Tibial nerve (tissue), 4 donors: ENCODE results near the gene GPR82. TPM values are rescaled to one million over a fixed set of nuclear protein-coding genes. Genes with fewer than 3 reads are reported as not detected.

Experiments
- DNase-seq, 2 donors: peaks; one replicate each; pipeline ENCODE4 v3.0.0-alpha.2; 2019; ENCODE audit warnings: low spot score in 2 of 2
- H3K27ac ChIP-seq, 4 donors: fragments of 200-600 bp; sonication (generic) in 3 of 4; one replicate each; pipeline ENCODE4 v1.5.1; 2017 to 2019; ENCODE audit warnings: mild to moderate bottlenecking in 1 of 4
- H3K27me3 ChIP-seq, 2 donors: fragments of 200-600 bp; sonication (generic) in 1 of 2; one replicate each; pipeline versions ENCODE4 v1.5.1 to v1.6.0; 2017 to 2019
- H3K36me3 ChIP-seq, 3 donors: fragments of 200-600 bp; sonication (generic); one replicate each; pipeline ENCODE4 v1.5.1; 2018 to 2019
- H3K4me1 ChIP-seq, 4 donors: fragments of 200-600 bp; sonication (generic) in 3 of 4; one replicate each; pipeline ENCODE4 v1.5.1; 2017 to 2019
- H3K4me3 ChIP-seq, 4 donors: fragments of 200-600 bp; sonication (generic) in 3 of 4; one replicate each; pipeline ENCODE4 v1.5.1; 2017 to 2019; ENCODE audit warnings: mild to moderate bottlenecking in 1 of 4, moderate library complexity in 1 of 4
- H3K9me3 ChIP-seq, 4 donors: fragments of 200-600 bp; sonication (generic) in 3 of 4; one replicate each; pipeline ENCODE4 v1.5.1; 2017 to 2019
- EP300 ChIP-seq, 2 donors: sonication (generic); formaldehyde crosslinking; IDR thresholded peaks; one replicate each; pipeline ENCODE4 v1.6.1; 2017; ENCODE audit warnings: antibody characterized with exemption in 2 of 2, mild to moderate bottlenecking in 1 of 2
- POLR2A ChIP-seq, 2 donors: fragments of 450-650 bp; IDR thresholded peaks; one replicate each; pipeline ENCODE4 v1.6.1; 2017; ENCODE audit warnings: antibody characterized with exemption in 2 of 2, mild to moderate bottlenecking in 2 of 2, moderate library complexity in 2 of 2
- WGBS, 2 donors: methylation state at CpG; one replicate each; pipeline ENCODE4 v1.1.5; 2018; 5-methylcytosine and 5-hydroxymethylcytosine counted together
- total RNA-seq, 4 donors: library from RNA; depleted of rRNA; stranded (reverse); fragments of >200 nt; gene quantifications; one replicate each; pipeline ENCODE4 v1.1.0, GENCODE V29; 2016
- TF ChIP-seq, protein P1 (sequence below), 5 experiments: fragments of 200-600 bp in 3 of 5; fragments of 450-650 bp in 2 of 5; sonication (generic) in 3 of 5; IDR thresholded peaks; one replicate each; pipeline ENCODE4 v1.5.1; 2016 to 2019; ENCODE audit warnings: antibody characterized with exemption in 5 of 5, mild to moderate bottlenecking in 3 of 5, moderate library complexity in 2 of 5

The GPR82 gene
- total RNA-seq, 4 donors from 2014 or later: 0.22 to 0.63 (median 0.44) TPM

DNA sequence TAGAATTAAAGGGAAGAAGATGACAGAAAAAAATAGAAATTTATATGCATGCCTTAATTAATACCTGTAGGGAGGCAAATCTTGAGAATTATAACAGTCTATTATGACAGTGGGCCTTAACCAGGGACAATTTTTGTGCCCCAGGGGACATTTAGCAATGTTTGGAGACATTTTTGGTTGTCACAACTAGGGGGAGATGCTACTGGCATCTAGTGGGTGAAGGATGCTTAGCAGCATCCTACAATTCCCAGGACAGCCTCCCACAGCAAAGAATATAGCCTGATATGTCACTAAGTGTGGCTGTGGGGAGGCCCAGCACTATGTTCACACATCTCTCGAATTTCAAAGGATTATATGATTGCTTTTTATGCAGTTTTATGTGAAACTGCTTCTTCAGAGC is 10.5 kb downstream of the GPR82 start:
- Histone ChIP-seq H3K9me3 (no peaks in the 10 kb centered on the region), H3K4me1 (peaks cover 0 to 9% (median 0%) of the 10 kb centered on the region in 4 donors), H3K27ac (no peak overlapping the region), H3K4me3 (no peak overlapping the region), H3K36me3 (no peaks in the 10 kb centered on the region), H3K27me3 (no peaks in the 10 kb centered on the region)
- no peak for DNase-seq
- WGBS, 2 donors: 8 to 20% methylated on average over 1 of the region's 1 CpG
- TF ChIP-seq POLR2A (IDR thresholded peaks at IDR 0.05): no peak
- no peak for TF ChIP-seq EP300 (IDR thresholded peaks at IDR 0.05)
- TF ChIP-seq, protein P1, sequence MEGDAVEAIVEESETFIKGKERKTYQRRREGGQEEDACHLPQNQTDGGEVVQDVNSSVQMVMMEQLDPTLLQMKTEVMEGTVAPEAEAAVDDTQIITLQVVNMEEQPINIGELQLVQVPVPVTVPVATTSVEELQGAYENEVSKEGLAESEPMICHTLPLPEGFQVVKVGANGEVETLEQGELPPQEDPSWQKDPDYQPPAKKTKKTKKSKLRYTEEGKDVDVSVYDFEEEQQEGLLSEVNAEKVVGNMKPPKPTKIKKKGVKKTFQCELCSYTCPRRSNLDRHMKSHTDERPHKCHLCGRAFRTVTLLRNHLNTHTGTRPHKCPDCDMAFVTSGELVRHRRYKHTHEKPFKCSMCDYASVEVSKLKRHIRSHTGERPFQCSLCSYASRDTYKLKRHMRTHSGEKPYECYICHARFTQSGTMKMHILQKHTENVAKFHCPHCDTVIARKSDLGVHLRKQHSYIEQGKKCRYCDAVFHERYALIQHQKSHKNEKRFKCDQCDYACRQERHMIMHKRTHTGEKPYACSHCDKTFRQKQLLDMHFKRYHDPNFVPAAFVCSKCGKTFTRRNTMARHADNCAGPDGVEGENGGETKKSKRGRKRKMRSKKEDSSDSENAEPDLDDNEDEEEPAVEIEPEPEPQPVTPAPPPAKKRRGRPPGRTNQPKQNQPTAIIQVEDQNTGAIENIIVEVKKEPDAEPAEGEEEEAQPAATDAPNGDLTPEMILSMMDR (IDR thresholded peaks at IDR 0.05): peak in 2 of 5 experiments; percentile 11 to 39

GRCh38 chrX:41737065-41737464 is 13.1 kb downstream of the GPR82 start:
- 75 to 100% methylated on average over 1 to 7 of the region's 7 CpGs for WGBS, 2 donors
- Histone ChIP-seq H3K27ac (no peak overlapping the region), H3K9me3 (no peaks in the 10 kb centered on the region), H3K27me3 (peaks cover 0 to 6% of the 10 kb centered on the region in 2 donors), H3K4me3 (no peak overlapping the region), H3K4me1 (peaks cover 0 to 9% (median 0%) of the 10 kb centered on the region in 4 donors), H3K36me3 (no peaks in the 10 kb centered on the region)
- TF ChIP-seq POLR2A (IDR thresholded peaks at IDR 0.05) (no peak), EP300 (IDR thresholded peaks at IDR 0.05) (no peak)
- TF ChIP-seq, protein P1 (IDR thresholded peaks at IDR 0.05): no peak
- DNase-seq: no peak

GRCh38 chrX:41739871-41740270 is 15.9 kb downstream of the GPR82 start:
- Histone ChIP-seq H3K36me3 (peaks cover 0 to 3% (median 0%) of the 10 kb centered on the region in 3 donors), H3K9me3 (no peaks in the 10 kb centered on the region), H3K27me3 (peaks cover 0 to 6% of the 10 kb centered on the region in 2 donors), H3K4me1 (no peaks in the 10 kb centered on the region), H3K27ac (no peak overlapping the region), H3K4me3 (no peak overlapping the region)
- 82 to 89% methylated on average over 1 of the region's 1 CpG for WGBS, 2 donors
- no peak for DNase-seq
- TF ChIP-seq POLR2A (IDR thresholded peaks at IDR 0.05) (no peak), EP300 (IDR thresholded peaks at IDR 0.05) (no peak)
- TF ChIP-seq, protein P1 (IDR thresholded peaks at IDR 0.05): no peak

- no peaks in the 10 kb centered on the region for H3K27me3 ChIP-seq
- no peak for DNase-seq
- no peaks in the 10 kb centered on the region for H3K4me1 ChIP-seq
- H3K4me3 ChIP-seq: no peak overlapping the region
- no peaks in the 10 kb centered on the region for H3K36me3 ChIP-seq
- TF ChIP-seq, protein P1 (IDR thresholded peaks at IDR 0.05): no peak
- TF ChIP-seq POLR2A (IDR thresholded peaks at IDR 0.05) (no peak), EP300 (IDR thresholded peaks at IDR 0.05) (no peak)
- no peak overlapping the region for H3K27ac ChIP-seq
- H3K9me3 ChIP-seq: no peaks in the 10 kb centered on the region
- WGBS, 2 donors: 65 to 92% methylated on average over 3 of the region's 3 CpGs
Observed at GRCh38 chrX:41750716-41751115, 26.7 kb downstream of the GPR82 start.

GRCh38 chrX:41758401-41758800 is 34.4 kb downstream of the GPR82 start:
- H3K27ac ChIP-seq: no peak overlapping the region
- TF ChIP-seq, protein P1 (IDR thresholded peaks at IDR 0.05): no peak
- TF ChIP-seq EP300 (IDR thresholded peaks at IDR 0.05) (no peak), POLR2A (IDR thresholded peaks at IDR 0.05) (no peak)
- no peaks in the 10 kb centered on the region for H3K36me3 ChIP-seq
- 82 to 100% methylated on average over 2 of the region's 2 CpGs for WGBS, 2 donors
- H3K9me3 ChIP-seq: no peaks in the 10 kb centered on the region
- peaks cover 0 to 8% of the 10 kb centered on the region in 2 donors for H3K27me3 ChIP-seq
- DNase-seq: no peak
- no peak overlapping the region for H3K4me3 ChIP-seq
- no peaks in the 10 kb centered on the region for H3K4me1 ChIP-seq
